Uterus (tissue), 4 donors: ENCODE data around the gene JAK3. TPM values are rescaled to one million over a fixed set of nuclear protein-coding genes. Genes with fewer than 3 reads are reported as not detected.

Experiments
- DNase-seq, 2 donors: peaks; one replicate each; pipeline ENCODE4 v3.0.0-alpha.2; 2019 to 2020
- H3K27ac ChIP-seq, 2 donors: fragments of 200-600 bp; sonication (generic); 1 replicate in 1 of 2; 2 replicates in 1 of 2; pipeline ENCODE4 v1.5.1; 2016 to 2018
- H3K27me3 ChIP-seq, 2 donors: fragments of 200-600 bp; sonication (generic); one replicate each; pipeline ENCODE4 v1.5.1; 2018 to 2019; ENCODE audit warnings: control low read depth in 1 of 2
- H3K36me3 ChIP-seq, 2 donors: fragments of 200-600 bp; sonication (generic); one replicate each; pipeline ENCODE4 v1.5.1; 2019; ENCODE audit warnings: control low read depth in 1 of 2
- H3K4me1 ChIP-seq, 2 donors: fragments of 200-600 bp; sonication (generic); one replicate each; pipeline ENCODE4 v1.5.1; 2018 to 2019; ENCODE audit warnings: control low read depth in 1 of 2
- H3K4me3 ChIP-seq, 2 donors: fragments of 200-600 bp; sonication (generic); 1 replicate in 1 of 2; 2 replicates in 1 of 2; pipeline ENCODE4 v1.5.1; 2018 to 2019; ENCODE audit warnings: mild to moderate bottlenecking in 1 of 2
- H3K9me3 ChIP-seq, 2 donors: fragments of 200-600 bp; sonication (generic); one replicate each; pipeline ENCODE4 v1.5.1; 2019; ENCODE audit warnings: control low read depth in 1 of 2
- CTCF ChIP-seq, 4 experiments: fragments of 200-600 bp in 2 of 4; fragments of 450-650 bp in 2 of 4; sonication (generic) in 2 of 4; IDR thresholded peaks; one replicate each; pipeline ENCODE4 v1.5.1; 2016 to 2019; ENCODE audit warnings: antibody characterized with exemption in 4 of 4, mild to moderate bottlenecking in 2 of 4, moderate library complexity in 1 of 4
- POLR2A ChIP-seq, 2 donors: fragments of 450-650 bp; IDR thresholded peaks; one replicate each; pipeline ENCODE4 v1.6.1; 2016; ENCODE audit warnings: antibody characterized with exemption in 2 of 2, mild to moderate bottlenecking in 1 of 2, moderate library complexity in 1 of 2
- intact Hi-C: fragments of 100-400 bp; cut with DNase I; formaldehyde crosslinking; loops from one replicate; pipeline ENCODE4 v1.15.1; 2023; ENCODE audit warnings: low total_unique reads
- total RNA-seq, 4 donors: library from RNA; depleted of rRNA in 3 of 4; stranded (reverse); fragments of >200 nt in 3 of 4; gene quantifications; one replicate each; pipeline versions ENCODE4 v1.1.0 to v1.2.4, GENCODE V29; 2014 to 2023
- donor health status: DM: yes; HTN: yes; CAD: no.

Gene JAK3
- total RNA-seq, 4 donors from 2014 or later, result under 0.01 to 8.1 (median 2.7) TPM

GRCh38 chr19:17869114-17869608 lies 21.4 kb upstream of the JAK3 start:
- intact Hi-C loops, result loop anchor here (10.0 kb wide), 1 partner anchor 126 kb away; no protein-coding TSS in a partner anchor
- Histone ChIP-seq H3K4me1 (no peaks in the 10 kb centered on the region), H3K36me3 (no peaks in the 10 kb centered on the region), H3K9me3 (no peaks in the 10 kb centered on the region), H3K4me3 (no peak overlapping the region), H3K27ac (no peak overlapping the region), H3K27me3 (peaks cover 19 to 37% of the 10 kb centered on the region in 2 donors)
- no peak for DNase-seq
- no peak for TF ChIP-seq CTCF (IDR thresholded peaks at IDR 0.05)
- TF ChIP-seq POLR2A (IDR thresholded peaks at IDR 0.05), result no peak

GRCh38 chr19:17868669-17869068 lies 20.9 kb upstream of the JAK3 start:
- Histone ChIP-seq H3K9me3 (no peaks in the 10 kb centered on the region), H3K4me1 (no peaks in the 10 kb centered on the region), H3K4me3 (no peak overlapping the region), H3K27ac (no peak overlapping the region), H3K27me3 (peaks cover 15 to 32% of the 10 kb centered on the region in 2 donors), H3K36me3 (no peaks in the 10 kb centered on the region)
- intact Hi-C loops, result loop anchor here (10.0 kb wide), 1 partner anchor 126 kb away; no protein-coding TSS in a partner anchor
- TF ChIP-seq POLR2A (IDR thresholded peaks at IDR 0.05) (no peak), CTCF (IDR thresholded peaks at IDR 0.05) (no peak)
- DNase-seq, result no peak

GRCh38 chr19:17866964-17867486 lies 19.2 kb upstream of the JAK3 start:
- Histone ChIP-seq H3K36me3 (no peaks in the 10 kb centered on the region), H3K4me3 (no peak overlapping the region), H3K9me3 (no peaks in the 10 kb centered on the region), H3K27me3 (peaks cover 0 to 16% of the 10 kb centered on the region in 2 donors), H3K4me1 (no peaks in the 10 kb centered on the region), H3K27ac (no peak overlapping the region)
- intact Hi-C loops, result loop anchor here (10.0 kb wide), 1 partner anchor 128 kb away; no protein-coding TSS in a partner anchor
- no peak for TF ChIP-seq POLR2A (IDR thresholded peaks at IDR 0.05)
- TF ChIP-seq CTCF (IDR thresholded peaks at IDR 0.05), result no peak
- no peak for DNase-seq

GRCh38 chr19:17866312-17866963 lies 18.7 kb upstream of the JAK3 start:
- no peak overlapping the region for H3K4me3 ChIP-seq
- no peak for DNase-seq
- no peak for TF ChIP-seq CTCF (IDR thresholded peaks at IDR 0.05)
- no peak for TF ChIP-seq POLR2A (IDR thresholded peaks at IDR 0.05)
- intact Hi-C loops, result loop anchor here (10.0 kb wide), 1 partner anchor 128 kb away; no protein-coding TSS in a partner anchor
- no peaks in the 10 kb centered on the region for H3K36me3 ChIP-seq
- no peaks in the 10 kb centered on the region for H3K4me1 ChIP-seq
- H3K9me3 ChIP-seq, result no peaks in the 10 kb centered on the region
- H3K27ac ChIP-seq, result no peak overlapping the region
- H3K27me3 ChIP-seq, result peaks cover 0 to 10% of the 10 kb centered on the region in 2 donors
